Activated CD4-positive, alpha-beta T cell treated with anti-CD3 and anti-CD28 coated beads for 36 hours (primary cell): ENCODE measurements around the gene CENPK. TPM values are rescaled to one million over a fixed set of nuclear protein-coding genes. Genes with fewer than 3 reads are reported as not detected.

Experiments
- ATAC-seq: fragments of 200-7000 bp; cut with Tn5 transposase; one replicate; pipeline ENCODE4 v1.10.0; 2021; ENCODE audit warnings: mild to moderate bottlenecking, moderate library complexity
- CTCF ChIA-PET: fragments of 350-600 bp; sonication (Branson Sonifier 250); formaldehyde crosslinking; loops from one replicate; lab custom pipeline; 2021; ENCODE audit warnings: antibody characterized with exemption; lab: Charles Lee
- POLR2A ChIA-PET: fragments of 350-600 bp; sonication (Branson Sonifier 250); formaldehyde crosslinking; loops from one replicate; lab custom pipeline; 2021; ENCODE audit warnings: antibody characterized with exemption, inconsistent platforms; lab: Charles Lee
- DNase-seq: peaks from one replicate; pipeline ENCODE4 v3.0.0-alpha.2; 2020
- H3K27ac Mint-ChIP-seq: one replicate; pipeline ENCODE4 v1.8.0; 2021; ENCODE audit warnings: mixed read lengths
- H3K27me3 Mint-ChIP-seq: one replicate; pipeline ENCODE4 v1.8.0; 2021; ENCODE audit warnings: mixed read lengths
- H3K36me3 Mint-ChIP-seq: one replicate; pipeline ENCODE4 v1.8.0; 2021; ENCODE audit warnings: low read depth, mixed read lengths
- H3K4me1 Mint-ChIP-seq: one replicate; pipeline ENCODE4 v1.8.0; 2021; ENCODE audit warnings: mixed read lengths
- H3K4me3 Mint-ChIP-seq: one replicate; pipeline ENCODE4 v1.8.0; 2021; ENCODE audit warnings: mild to moderate bottlenecking, moderate library complexity, mixed read lengths
- H3K9me3 Mint-ChIP-seq: one replicate; pipeline ENCODE4 v1.8.0; 2021; ENCODE audit warnings: low read depth, mixed read lengths
- intact Hi-C, 2 experiments: fragments of 100-400 bp; cut with DNase I in 1 of 2; cut with micrococcal nuclease in 1 of 2; formaldehyde crosslinking; loops; one replicate each; pipeline versions ENCODE4 v1.14.2 to v1.15.1; 2022 to 2024; cut with DNase I, micrococcal nuclease
- total RNA-seq, 2 experiments: library from RNA; stranded (reverse); gene quantifications; one replicate each; pipeline ENCODE4 v1.2.3, GENCODE V29; 2021

CENPK gene
- total RNA-seq, 2 experiments from 2014 or later = 70.5 to 77.5 TPM

DNA sequence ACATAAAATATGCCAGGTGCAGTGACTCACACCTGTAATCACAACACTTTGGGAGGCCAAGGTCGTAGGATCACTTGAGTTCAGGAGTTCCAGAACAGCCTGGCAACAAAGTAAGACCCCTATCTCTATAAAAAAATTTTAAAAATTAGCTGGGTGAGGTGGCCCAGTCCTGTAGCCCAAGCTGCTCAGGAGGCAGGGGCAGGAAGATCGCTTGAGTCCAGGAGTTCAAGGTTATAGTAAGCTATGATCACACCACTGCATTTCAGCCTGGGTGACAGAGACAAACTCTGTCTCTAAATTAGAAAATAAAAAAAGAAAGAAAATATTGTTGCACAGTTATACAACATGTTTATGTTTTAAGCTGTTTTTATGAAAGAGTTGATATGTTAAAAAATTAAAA, 6.8 kb downstream of the CENPK start:
- CTCF ChIA-PET = interaction anchor here (0.8 to 1.5 kb wide), 7 partner anchors 10 to 51 kb away, joined by 3 to 5 read pairs (median 3); no protein-coding TSS in a partner anchor

DNA sequence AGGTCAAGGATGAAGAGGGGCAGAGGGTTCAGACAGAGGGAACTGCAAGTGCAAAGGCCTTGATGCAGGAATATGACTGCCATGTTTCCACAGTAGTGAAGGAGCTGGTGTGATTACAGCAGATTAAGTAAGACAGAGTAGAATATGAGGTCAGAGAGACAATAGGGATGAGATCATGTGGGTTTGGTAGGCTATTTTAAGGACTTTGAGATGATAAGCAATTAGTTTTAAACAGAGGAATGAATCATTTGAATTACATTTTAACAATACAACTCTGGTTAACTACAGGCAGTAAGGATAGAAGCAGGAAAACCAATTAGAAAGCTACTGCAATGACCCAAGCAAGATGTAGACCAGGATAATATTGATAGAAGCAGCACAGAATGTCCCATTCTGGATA, 7.7 kb downstream of the CENPK start:
- Mint-ChIP-seq H3K36me3 (peaks cover 52% of the 10 kb centered on the region), H3K27me3 (no peaks in the 10 kb centered on the region), H3K4me3 (no peak overlapping the region), H3K4me1 (peaks cover 19% of the 10 kb centered on the region), H3K9me3 (no peaks in the 10 kb centered on the region), H3K27ac (no peak overlapping the region)
- no peak for ATAC-seq
- POLR2A ChIA-PET = interaction anchor here (0.6 kb wide), 1 partner anchor 12 kb away, joined by 5 read pairs; no protein-coding TSS in a partner anchor
- DNase-seq = no peak
- intact Hi-C loops = no loop called here
- CTCF ChIA-PET = interaction anchor here (1.0 to 1.5 kb wide), 5 partner anchors 9 to 36 kb away, joined by 3 to 5 read pairs (median 3); no protein-coding TSS in a partner anchor

More for the DNA sequence above, 6.8 kb downstream of the CENPK start:
- ATAC-seq = no peak
- H3K4me3 Mint-ChIP-seq = no peak overlapping the region
- POLR2A ChIA-PET = no interaction called here
- peaks cover 47% of the 10 kb centered on the region for H3K36me3 Mint-ChIP-seq
- H3K27ac Mint-ChIP-seq = no peak overlapping the region
- H3K27me3 Mint-ChIP-seq = no peaks in the 10 kb centered on the region
- no peaks in the 10 kb centered on the region for H3K9me3 Mint-ChIP-seq
- peaks cover 22% of the 10 kb centered on the region for H3K4me1 Mint-ChIP-seq
- no peak for DNase-seq
- intact Hi-C loops = no loop called here

DNA sequence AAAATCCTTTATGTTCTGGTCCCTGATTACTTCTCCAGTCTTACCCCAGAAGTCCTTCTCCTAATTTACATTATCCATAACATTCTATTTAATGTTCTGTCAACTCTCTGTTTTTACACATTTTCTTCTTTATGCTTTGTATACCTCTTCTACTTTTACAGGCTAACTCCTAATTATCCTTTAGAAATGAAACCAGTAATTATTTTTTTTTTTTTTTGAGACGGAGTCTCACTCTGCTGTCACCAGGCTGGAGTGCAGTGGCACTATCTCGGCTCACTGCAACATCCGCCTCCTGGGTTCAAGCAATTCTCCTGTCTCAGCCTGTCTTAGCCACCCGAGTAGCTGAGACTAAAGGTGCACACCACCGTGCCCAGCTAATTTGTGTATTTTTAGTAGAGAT, 9.0 kb downstream of the CENPK start:
- H3K4me3 Mint-ChIP-seq = no peak overlapping the region
- no peak for ATAC-seq
- H3K9me3 Mint-ChIP-seq = no peaks in the 10 kb centered on the region
- ChIA-PET POLR2A (no interaction called here), CTCF (no interaction called here)
- no peak for DNase-seq
- intact Hi-C loops = no loop called here
- H3K4me1 Mint-ChIP-seq = peaks cover 15% of the 10 kb centered on the region
- H3K27me3 Mint-ChIP-seq = no peaks in the 10 kb centered on the region
- H3K27ac Mint-ChIP-seq = no peak overlapping the region
- H3K36me3 Mint-ChIP-seq = peaks cover 55% of the 10 kb centered on the region

DNA sequence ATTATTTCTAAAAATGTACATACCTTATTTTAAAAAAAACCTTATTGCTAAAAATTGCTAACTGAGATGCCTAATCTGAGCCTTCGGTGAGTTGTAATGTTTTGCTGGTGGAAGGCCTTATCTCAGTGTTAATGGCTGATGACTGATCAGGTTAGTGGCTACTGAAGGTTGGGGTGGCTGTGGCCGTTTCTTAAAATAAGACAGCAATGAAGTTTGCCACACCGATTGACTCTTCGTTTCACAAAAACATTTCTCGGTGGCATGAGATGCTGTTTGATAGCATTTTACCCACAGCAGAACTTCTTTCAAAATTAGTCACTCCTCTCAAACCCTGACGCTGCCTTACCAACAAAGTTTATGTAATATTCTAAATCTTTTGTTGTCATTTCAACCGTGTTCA, 14.7 kb downstream of the CENPK start:
- POLR2A ChIA-PET = no interaction called here
- Mint-ChIP-seq H3K9me3 (no peaks in the 10 kb centered on the region), H3K4me3 (no peak overlapping the region), H3K27ac (no peak overlapping the region), H3K27me3 (no peaks in the 10 kb centered on the region), H3K4me1 (peaks cover 6% of the 10 kb centered on the region), H3K36me3 (peaks cover 65% of the 10 kb centered on the region)
- ATAC-seq (peak; percentile 66), DNase-seq (no peak)
- CTCF ChIA-PET = no interaction called here
- intact Hi-C loops = no loop called here

- ATAC-seq = no peak
Measured at GRCh38 chr5:65546141-65546540, 16.8 kb downstream of the CENPK start.

GRCh38 chr5:65544473-65544872, 18.5 kb downstream of the CENPK start:
- Mint-ChIP-seq H3K27me3 (no peaks in the 10 kb centered on the region), H3K4me1 (peaks cover 6% of the 10 kb centered on the region), H3K9me3 (no peaks in the 10 kb centered on the region), H3K4me3 (no peak overlapping the region), H3K36me3 (peaks cover 68% of the 10 kb centered on the region), H3K27ac (no peak overlapping the region)
- POLR2A ChIA-PET = no interaction called here
- ATAC-seq = no peak
- intact Hi-C loops = no loop called here
- no peak for DNase-seq
- CTCF ChIA-PET = interaction anchor here (1.1 kb wide), 1 partner anchor 18 kb away, joined by 3 read pairs; no protein-coding TSS in a partner anchor

More at GRCh38 chr5:65546141-65546540, 16.8 kb downstream of the CENPK start:
- intact Hi-C loops = no loop called here
- no peak overlapping the region for H3K4me3 Mint-ChIP-seq
- POLR2A ChIA-PET = no interaction called here
- peaks cover 6% of the 10 kb centered on the region for H3K4me1 Mint-ChIP-seq
- DNase-seq = no peak
- H3K27me3 Mint-ChIP-seq = no peaks in the 10 kb centered on the region
- no peaks in the 10 kb centered on the region for H3K9me3 Mint-ChIP-seq
- H3K36me3 Mint-ChIP-seq = peaks cover 73% of the 10 kb centered on the region
- CTCF ChIA-PET = interaction anchor here (1.7 kb wide), 1 partner anchor 10 kb away, joined by 5 read pairs; no protein-coding TSS in a partner anchor
- no peak overlapping the region for H3K27ac Mint-ChIP-seq

- POLR2A ChIA-PET = no interaction called here
Measured at GRCh38 chr5:65539827-65540226, 23.1 kb downstream of the CENPK start.

GRCh38 chr5:65535529-65535987, 27.4 kb downstream of the CENPK start:
- CTCF ChIA-PET = interaction anchor here (0.6 to 1.3 kb wide), 2 partner anchors 8 to 20 kb away, joined by 3 read pairs; no protein-coding TSS in a partner anchor
- Mint-ChIP-seq H3K36me3 (peaks cover 31% of the 10 kb centered on the region), H3K27me3 (no peaks in the 10 kb centered on the region), H3K27ac (no peak overlapping the region), H3K4me3 (no peak overlapping the region), H3K4me1 (no peaks in the 10 kb centered on the region), H3K9me3 (no peaks in the 10 kb centered on the region)
- no peak for ATAC-seq
- intact Hi-C loops = no loop called here
- DNase-seq = no peak
- POLR2A ChIA-PET = no interaction called here

More at GRCh38 chr5:65539827-65540226, 23.1 kb downstream of the CENPK start:
- Mint-ChIP-seq H3K4me1 (no peaks in the 10 kb centered on the region), H3K27me3 (no peaks in the 10 kb centered on the region), H3K36me3 (peaks cover 59% of the 10 kb centered on the region), H3K27ac (no peak overlapping the region), H3K9me3 (no peaks in the 10 kb centered on the region), H3K4me3 (no peak overlapping the region)
- DNase-seq = no peak
- ATAC-seq = no peak
- intact Hi-C loops = no loop called here
- CTCF ChIA-PET = no interaction called here

GRCh38 chr5:65530904-65531303, 32.1 kb downstream of the CENPK start:
- H3K4me3 Mint-ChIP-seq = no peak overlapping the region
- H3K36me3 Mint-ChIP-seq = peaks cover 19% of the 10 kb centered on the region
- no peaks in the 10 kb centered on the region for H3K4me1 Mint-ChIP-seq
- POLR2A ChIA-PET = no interaction called here
- intact Hi-C loops = no loop called here
- no peak overlapping the region for H3K27ac Mint-ChIP-seq
- CTCF ChIA-PET = no interaction called here
- DNase-seq (no peak), ATAC-seq (no peak)
- H3K9me3 Mint-ChIP-seq = no peaks in the 10 kb centered on the region
- H3K27me3 Mint-ChIP-seq = no peaks in the 10 kb centered on the region

- intact Hi-C loops = no loop called here
- Mint-ChIP-seq H3K4me1 (no peaks in the 10 kb centered on the region), H3K36me3 (peaks cover 28% of the 10 kb centered on the region), H3K27me3 (no peaks in the 10 kb centered on the region), H3K9me3 (no peaks in the 10 kb centered on the region), H3K4me3 (no peak overlapping the region), H3K27ac (no peak overlapping the region)
- ChIA-PET CTCF (interaction anchor here (0.7 kb wide), 1 partner anchor 741 kb away, joined by 3 read pairs; no protein-coding TSS in a partner anchor), POLR2A (no interaction called here)
- no peak for ATAC-seq
- no peak for DNase-seq
Measured at GRCh38 chr5:65525726-65526125, 37.2 kb downstream of the CENPK start.

DNA sequence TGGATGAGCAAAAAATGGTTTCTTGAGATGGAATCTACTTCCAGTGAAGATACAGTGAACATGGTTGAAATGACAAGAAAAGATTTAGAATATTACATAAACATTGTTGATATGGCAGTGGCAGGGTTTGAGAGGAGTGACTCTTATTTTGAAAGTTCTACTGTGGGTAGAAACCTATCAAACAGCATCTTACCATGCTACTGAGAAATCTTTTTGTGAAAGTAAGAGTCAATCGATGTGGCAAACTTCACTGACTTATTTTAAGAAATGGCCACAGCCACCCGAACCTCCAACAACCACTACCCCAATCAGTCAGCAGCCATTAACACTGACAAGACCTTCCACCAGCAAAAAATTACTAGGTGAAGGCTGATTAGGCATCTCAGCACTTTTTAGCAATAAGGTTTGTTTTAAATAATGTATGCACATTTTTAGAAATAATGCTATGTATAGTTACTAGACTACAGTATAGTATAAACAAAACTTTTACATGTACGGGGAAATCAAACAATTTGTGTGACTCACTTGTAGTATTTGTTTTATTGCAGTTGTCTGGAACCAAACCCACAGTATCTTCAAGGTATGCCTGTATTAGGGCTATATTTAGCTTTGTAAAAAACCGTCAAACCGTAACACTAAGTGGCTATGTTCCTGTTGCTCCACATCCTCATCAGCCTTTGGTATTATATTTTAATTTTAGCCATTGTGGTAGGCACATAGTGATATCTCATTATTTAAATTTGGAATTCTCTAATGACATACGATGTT, 50.6 kb downstream of the CENPK start:
- no peaks in the 10 kb centered on the region for H3K27me3 Mint-ChIP-seq
- no peak overlapping the region for H3K4me3 Mint-ChIP-seq
- H3K27ac Mint-ChIP-seq = no peak overlapping the region
- no peaks in the 10 kb centered on the region for H3K4me1 Mint-ChIP-seq
- no peaks in the 10 kb centered on the region for H3K9me3 Mint-ChIP-seq
- ChIA-PET POLR2A (no interaction called here), CTCF (no interaction called here)
- ATAC-seq (no peak), DNase-seq (no peak)
- peaks cover 6% of the 10 kb centered on the region for H3K36me3 Mint-ChIP-seq
- intact Hi-C loops = no loop called here

GRCh38 chr5:65508978-65509377, 54.0 kb downstream of the CENPK start:
- DNase-seq (no peak), ATAC-seq (no peak)
- Mint-ChIP-seq H3K4me3 (no peak overlapping the region), H3K4me1 (no peaks in the 10 kb centered on the region), H3K27ac (no peak overlapping the region), H3K36me3 (peaks cover 4% of the 10 kb centered on the region), H3K9me3 (no peaks in the 10 kb centered on the region), H3K27me3 (no peaks in the 10 kb centered on the region)
- CTCF ChIA-PET = no interaction called here
- intact Hi-C loops = no loop called here
- POLR2A ChIA-PET = no interaction called here
